Stimulated activated CD8-positive, alpha-beta memory T cell treated with anti-CD3 and anti-CD28 coated beads, Interleukin-12 subunit alpha, Interleukin-12 subunit beta, amount 100 ng/mL, for 4 hours (primary cell): ENCODE measurements around the gene RNF145.

Source experiments
- DNase-seq: peaks from one replicate; pipeline ENCODE4 v3.0.0-alpha.2; 2020; ENCODE audit warnings: low read depth

The RNF145 gene

DNA sequence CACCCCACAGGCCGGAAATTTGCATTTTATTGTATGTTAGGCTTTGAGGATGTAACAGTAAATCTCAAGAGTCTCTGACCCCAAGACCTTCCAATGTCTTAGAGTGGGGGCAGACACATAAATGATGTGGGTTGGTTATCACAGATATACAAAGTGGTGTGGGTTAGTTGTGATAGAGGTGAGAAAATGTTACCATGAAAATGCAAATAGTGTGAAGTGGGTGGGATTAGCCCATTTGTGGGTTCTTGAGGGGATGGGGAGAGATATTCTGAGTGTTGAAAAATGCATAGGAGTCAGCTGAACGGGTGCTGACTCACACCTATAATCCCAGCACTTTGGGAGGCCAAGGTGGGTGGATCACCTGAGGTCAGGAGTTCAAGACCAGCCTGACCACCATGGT, 7.9 kb upstream of the RNF145 start:
- DNase-seq, result no peak

DNA sequence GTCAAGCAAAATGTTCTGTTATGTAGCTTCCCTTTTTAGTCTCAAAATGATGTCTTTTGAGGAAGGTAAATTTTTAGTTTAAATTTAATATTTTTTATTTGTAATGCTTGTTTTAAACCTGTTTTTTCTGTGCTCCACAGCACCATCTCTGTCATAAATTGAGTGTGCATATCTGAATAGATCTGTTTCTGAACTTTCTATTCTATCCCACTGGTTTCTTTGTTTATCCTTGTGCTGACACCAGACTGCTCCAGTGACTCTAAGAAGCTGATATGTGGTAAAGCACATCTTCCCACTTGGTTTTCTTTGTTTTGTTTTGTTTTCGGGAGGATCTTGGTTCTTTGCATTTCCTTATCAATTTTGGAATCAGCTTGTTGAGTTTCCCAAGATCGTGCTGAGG, 7.1 kb upstream of the RNF145 start:
- DNase-seq, result no peak

DNA sequence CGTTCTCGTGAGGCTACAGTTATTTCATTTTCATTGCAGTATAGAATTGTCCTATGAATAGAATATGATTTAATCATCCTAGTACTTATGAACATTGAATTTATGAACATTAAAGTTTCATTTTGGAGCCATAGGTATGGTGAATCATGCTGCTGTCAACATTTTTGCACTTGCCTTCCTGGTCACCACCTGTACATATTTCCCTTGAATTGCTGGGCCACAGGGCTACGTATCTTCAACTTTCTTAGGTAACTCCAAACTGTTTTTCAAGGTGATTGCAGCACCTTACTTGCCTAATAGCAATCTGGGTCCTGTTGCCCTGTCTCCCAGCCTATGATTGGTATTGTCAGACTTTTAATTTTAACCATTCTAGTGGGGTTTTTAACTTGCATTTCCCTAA, 6.5 kb upstream of the RNF145 start:
- no peak for DNase-seq

DNA sequence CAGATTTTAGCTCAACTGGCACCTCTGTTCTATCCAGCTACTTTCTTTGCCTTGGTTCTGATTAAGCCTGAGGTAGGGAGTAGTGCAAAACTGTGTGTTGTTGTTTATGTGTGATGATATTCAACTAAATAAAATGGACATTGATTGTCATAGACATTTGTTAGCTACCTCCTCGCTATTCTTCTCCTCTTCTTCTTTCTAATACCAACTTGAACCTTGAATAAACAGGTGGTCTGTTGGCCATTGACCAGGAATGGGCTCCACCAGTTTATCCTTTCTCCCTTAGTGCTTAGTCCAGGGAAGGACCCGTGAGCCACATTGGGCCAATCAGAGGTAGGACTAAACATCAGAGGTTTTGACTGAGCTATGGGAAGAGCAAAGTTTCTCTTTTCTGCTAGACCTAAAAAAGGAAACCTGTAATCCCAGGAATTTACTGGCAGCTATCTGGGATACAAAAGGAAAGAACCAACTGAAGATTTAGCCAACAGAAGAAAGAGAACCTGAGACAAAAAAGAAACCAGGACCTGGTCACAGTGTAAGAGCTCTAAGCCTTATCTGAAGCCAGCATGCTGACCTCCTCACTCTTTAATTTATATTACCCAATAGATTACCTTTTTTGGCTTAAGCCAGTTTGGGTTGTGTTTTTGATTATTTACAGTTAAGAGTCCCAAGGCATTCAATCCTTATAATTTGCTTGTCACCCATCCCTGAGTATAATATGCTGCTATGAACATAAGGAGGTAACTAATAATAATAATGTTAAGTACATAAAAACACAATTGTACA, 5.3 kb upstream of the RNF145 start:
- DNase-seq, result no peak

DNA sequence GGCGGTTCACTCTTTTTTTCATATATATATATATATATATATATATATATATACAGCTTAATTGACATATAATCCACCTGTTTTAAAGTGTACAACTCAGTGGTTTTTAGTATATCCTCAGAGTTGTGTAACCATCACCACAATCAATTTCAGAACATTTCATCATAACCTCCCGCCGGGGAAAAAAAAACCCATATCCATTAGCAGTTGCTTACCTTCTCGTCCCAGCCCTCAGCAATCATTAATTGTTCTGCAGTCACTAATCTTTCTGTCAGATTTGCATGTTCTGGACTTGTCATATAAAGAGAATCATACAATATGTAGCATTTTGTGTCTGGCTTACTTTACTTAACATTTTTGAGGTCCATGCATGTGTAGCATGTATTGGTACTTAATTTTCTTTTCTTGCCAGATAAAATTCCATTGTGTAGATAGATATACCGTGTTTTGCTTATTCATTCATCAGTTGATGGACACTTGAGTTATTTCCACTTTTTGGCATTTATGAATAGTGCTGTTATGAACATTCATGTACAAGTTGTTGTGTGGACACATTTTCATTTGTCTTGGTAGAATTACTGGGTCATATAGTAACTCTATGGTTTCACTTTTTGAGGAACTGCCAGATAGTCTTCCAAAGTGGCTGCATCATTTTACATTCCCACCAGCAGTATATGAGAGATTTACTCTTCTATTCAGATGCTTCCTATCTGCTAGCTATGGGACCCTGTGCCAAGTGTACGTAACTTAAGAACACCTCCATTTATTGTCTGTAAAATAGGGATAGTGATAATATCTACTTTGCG, 3.5 kb upstream of the RNF145 start:
- no peak for DNase-seq

DNA sequence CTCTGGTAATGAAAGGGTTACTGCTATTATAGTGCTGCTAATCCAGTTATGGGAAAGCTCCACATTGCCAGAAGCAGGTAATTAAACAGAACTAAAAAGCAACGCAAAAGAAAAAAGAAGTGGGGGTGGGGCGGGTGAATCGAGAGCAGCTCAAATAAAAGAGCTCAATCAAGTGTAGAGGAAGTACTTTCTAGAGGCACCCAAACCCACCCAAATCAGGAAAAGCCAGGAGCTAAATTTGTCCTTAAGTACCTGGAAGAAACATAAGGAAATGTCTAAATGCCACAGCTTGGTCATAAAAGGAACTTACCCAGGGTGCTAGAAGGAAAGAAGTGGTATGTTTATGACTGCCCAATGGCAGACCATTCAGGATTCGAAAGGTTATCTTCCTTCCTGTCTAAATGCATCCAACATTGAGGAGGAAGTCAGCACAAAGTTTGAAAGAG, 2.4 kb upstream of the RNF145 start:
- no peak for DNase-seq

DNA sequence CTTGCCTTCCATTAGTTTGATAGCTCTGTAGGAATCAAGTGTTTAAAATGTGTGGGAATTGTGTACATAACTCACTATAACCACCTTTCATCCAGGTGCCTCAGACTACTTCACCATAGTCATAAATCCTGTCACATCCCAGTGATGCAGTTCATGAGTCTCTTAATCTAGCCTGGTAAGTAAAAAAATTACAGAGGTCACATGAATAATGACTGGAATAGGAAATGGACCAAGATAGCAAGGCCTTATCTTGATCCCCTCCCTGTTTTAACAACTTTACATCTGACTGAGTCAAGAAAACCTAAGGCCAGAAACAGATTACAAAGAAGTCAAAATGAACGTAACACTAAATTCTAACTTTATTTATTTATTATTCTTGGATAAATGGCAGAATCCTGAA, 1.5 kb upstream of the RNF145 start:
- no peak for DNase-seq

DNA sequence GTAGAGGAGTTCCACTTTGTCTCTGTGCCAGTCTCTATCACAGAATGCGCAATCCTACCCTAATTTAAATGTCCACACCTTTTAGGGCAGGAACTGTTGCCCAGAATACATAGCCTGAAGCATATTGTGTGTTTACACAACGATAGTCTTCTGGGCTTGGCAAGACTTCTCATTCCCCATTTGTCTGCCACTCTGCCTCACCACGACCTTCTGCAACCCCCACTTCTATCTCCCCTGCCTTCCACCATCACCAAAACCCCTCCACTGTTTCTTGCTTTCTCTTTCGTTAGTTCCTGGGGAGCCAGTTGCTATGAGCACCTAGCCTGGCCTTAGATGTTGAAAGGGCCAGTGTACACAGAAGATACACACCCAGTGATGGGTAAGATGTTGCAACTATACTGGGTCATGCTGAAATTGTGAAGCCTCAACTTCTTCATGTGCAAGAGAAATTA, 883 bp upstream of the RNF145 start:
- DNase-seq, result no peak

DNA sequence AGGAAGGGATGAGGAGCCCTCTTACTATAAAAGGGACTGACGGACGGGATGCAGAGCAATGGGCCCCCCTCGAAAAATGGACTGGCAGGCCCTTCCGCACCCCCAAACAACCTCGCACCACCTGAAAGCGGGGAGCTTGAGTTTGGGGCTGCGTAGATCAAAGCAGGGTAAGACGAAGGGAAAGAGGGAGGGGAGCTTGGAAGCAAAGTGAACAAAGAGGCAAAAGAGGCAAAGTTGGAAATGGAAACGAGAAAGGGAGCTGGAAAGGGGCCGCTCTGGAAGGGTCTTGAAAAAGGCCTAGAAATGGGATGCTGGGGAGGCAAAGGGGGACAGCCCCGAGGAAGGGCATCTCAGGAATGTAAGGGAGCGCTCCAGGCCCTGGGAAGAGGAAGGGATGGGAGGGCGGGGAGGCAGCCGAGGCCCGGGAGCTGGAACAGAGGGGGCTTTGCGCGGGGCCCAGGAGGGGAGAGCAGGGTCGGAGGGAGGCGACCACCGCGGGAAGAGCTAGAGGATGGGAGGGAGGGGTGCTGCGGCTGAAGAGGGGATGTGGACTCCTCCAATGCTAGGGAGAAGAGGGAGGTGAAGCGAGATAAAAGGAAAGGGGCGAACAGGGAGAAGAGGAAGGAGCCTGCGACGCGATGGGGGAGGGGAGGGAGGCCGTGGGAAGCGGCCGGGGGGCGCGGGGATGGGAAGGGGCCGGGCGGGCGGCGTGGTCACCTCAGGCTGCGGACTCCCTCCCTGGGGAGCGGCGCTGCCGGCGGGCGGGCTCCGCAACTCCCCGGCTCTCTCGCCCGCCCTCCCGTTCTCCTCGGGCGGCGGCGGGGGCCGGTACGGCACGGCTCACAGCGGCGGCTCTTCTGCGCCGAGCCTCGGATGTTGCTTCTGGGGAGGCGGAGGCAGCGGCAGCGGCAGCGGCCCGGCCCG, 577 bp downstream of the RNF145 start:
- DNase-seq, result no peak

DNA sequence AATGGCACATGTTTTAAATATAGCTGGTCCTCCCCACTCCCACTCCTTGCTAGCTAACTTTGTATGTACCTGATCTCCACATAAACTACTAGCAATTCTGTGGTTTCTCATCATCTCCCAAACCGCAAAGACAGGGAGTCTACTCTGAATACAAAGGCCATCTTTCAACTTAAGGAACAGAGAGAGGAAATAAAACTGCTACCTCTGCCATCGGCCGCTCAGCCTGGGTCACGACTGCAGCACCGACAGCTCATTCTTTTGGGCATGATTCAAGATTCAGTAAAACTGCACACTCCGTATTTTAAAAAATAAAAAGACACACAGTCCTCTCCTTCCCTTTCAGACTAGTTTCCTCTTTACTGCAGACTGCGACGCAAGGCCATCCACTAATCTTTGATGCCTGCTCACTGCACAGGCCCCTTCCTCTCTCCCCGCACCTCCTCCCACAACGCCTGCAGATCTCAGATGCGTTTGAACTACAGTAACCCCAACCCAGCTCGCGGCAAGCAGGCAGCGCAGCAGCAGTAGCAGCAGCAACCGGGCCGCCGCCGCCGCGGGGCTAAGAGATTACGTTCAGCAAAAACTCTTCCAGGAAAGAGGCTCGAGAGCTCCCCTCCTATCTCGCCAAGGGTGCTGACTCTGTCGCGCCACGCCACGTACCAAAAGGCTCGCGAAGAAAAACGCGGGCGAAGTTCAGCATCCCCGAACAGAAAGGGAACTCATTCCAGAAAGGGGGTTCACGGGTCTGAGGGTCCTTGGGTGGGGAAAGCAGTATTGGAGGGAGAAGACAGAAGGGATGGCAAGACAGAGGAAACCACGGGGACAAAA, 1.5 kb downstream of the RNF145 start:
- DNase-seq, result peak; percentile 55

DNA sequence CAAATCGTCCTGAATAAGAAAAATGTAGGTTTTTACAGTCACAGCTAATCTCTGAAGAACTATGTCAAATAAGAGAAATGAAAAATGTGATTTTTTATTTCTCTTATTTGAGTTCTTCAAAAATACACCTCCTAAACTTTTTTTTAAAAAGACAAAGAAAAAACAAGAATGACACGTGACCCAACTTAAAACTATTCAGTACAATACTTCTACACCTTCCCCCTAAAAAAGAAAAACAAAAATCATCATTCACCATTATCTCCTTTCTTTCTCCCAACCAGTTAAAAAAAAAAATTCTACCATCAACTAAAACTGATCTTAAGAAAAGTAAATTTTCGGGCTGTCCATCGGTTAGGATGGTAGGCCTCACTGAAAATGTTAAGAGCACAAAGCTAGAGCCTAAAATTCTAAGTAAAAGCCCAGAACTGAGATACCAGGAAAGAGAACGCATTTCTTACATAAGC, 2.1 kb downstream of the RNF145 start:
- no peak for DNase-seq

DNA sequence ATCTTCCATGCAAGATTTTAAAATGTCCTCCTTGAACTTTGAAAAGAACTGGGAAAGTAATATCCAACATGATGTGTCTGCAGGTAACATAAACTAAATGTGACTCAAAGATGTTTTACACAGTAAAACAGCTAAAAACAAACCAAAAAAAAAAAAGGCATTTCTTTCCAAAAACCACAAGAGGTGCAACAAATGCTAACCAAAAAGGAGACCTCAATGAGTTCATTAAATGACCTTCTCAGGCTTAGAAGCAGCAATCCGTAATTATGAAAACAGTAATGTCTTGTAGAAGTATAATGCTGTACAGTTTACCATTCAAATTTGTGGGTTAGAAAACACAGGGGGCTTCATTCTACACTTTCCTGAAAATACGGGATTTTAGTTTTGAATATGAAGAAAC, 2.5 kb downstream of the RNF145 start:
- no peak for DNase-seq

DNA sequence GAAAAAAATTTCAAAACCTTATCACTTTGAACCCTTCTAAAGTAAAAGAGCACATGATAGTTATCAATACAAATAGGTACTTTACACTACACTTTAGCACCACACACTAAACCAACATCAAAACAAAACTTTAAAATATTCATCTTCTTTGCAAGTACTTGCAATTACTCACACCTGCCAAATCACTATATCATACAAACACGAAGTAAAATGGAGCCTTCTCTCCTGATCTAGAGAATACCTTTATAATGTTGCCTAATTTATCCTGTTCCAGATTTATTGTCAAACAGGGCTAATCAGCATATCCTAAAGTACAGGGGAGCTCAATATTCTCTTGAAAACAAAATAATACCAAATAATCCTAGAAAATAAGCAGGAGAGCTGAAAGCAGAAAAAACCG, 3.0 kb downstream of the RNF145 start:
- no peak for DNase-seq

DNA sequence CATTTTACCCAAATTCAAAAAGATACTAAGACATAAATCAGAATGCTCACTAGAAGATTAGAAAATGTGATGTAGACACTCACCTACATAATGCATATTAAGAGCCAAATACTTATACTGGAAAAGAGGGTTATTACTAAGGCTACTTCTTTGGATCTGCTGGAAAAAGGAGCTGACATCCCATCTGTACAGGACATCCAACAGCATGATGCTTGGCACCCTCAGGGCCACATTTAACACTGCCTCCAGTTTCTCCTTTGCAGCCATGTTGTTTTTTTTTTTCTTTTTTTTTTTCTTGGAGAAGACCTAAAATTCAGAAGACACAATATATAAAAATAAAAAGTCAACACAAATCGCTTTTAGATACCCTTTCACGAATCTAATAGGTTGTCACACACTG, 6.0 kb downstream of the RNF145 start:
- DNase-seq, result no peak

DNA sequence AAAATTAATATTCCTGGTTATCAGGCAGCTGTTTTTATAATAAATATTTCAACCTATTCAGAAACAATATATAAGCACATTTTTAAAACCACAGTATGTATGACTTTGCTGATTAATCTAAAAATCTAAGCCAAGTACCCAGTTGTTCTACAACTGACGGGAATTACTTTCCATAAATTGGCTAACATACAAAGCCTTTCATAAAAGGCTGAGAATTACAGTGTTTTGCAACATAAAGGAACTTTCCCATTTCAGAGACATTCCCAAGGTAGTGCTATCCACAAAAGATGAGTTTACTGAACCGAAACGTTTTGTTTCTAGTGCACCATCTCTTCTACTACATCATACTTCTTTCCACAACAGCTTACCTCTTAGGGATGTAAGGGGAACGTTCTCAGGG, 7.2 kb downstream of the RNF145 start:
- DNase-seq, result no peak

DNA sequence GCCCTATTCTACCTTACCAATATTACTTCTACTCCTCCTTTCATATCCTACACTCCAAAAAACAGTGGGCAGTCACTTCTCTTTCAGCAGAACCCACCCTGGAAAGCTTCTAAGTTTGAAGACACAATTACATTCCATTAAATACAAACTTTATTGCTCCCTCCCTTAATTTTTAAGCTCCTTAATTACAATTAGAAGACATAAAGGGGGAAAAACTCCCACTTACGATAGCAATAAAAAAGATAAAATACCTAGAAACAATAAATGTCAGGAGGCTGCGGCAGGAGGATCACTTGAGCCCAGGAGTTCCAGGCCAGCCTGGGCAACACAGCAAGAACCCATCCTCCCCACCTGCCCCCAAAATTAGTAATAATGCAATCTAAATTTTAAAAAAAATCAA, 9.6 kb downstream of the RNF145 start:
- DNase-seq, result no peak

DNA sequence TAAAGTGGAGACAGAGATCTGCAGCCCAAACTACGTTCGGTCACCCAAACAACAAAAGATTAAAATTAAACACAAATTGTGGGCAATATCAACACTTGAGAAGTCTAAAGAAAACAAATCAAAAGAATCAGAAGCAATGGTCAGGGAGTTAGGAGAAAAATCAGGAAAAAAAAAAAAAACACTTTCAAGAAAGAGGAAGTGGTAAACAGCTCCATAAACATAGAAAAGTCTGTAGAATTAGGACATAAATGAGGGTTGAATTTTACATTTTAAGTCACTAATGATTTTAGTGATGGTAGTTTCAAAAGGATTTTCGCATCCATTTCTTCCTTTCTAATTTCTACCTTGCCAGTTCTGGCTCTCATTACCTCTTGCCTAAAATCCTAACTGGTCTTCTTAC, 10.1 kb downstream of the RNF145 start:
- DNase-seq, result no peak

DNA sequence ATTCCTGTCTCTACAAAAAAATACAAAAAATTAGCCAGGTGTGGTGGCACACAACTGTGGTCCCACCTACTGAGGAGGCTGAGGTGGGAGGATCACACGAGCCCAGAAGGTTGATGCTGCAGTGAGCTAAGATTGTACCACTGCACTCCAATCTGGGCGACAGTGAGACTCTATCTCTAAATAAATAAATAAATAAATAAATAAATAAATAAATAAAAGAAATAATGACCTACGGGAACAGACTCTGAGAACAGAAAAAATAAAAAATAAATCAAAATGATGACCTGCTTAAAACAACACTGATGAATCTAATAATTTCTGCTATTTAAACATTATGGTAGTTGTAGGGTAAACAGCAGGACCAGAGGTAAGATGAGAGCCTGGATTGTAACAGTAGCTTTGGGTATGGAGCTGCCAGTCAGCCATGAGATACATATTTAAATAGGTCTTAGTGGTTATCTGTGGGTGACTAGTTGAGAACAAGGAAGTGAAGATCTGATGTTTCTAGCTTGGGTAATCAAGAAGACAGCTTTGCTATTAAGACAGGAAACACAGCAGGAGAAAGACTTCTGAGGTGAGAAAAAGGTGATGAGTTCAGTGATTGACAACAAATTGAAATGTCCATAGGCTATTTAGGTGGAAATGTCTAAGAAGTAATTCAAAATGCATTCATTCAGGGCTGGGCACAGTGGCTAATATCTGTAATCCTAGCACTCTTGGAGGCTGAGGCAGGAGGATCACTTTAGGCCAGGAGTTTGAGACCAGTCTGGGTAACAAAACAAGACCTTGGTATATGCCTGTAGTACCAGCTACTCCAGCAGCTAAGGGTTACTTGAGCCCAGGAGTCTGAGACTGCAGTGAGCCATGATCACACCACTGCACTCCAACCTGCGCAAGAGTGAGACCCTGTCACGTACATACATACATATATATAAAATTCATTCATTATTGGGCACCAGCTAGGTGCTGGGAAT, 11.0 kb downstream of the RNF145 start:
- no peak for DNase-seq

DNA sequence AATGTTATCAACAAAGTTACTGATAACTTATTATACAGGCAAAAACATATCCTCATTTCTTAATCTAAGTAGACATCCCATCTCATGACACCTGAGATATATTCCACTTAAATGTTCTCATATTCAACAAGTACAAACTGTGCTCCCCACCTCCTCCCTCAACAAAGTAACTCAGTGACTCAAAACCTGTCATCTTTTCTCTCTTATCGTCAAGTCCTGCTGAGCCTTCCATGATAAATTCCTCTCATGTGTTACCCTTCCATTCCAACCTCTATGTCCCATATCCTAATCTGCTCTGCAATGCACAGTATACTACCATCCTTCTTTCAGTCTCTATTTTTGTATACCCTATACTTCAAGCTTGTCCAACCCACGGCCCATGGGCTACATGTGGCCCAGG, 13.6 kb downstream of the RNF145 start:
- DNase-seq, result no peak

DNA sequence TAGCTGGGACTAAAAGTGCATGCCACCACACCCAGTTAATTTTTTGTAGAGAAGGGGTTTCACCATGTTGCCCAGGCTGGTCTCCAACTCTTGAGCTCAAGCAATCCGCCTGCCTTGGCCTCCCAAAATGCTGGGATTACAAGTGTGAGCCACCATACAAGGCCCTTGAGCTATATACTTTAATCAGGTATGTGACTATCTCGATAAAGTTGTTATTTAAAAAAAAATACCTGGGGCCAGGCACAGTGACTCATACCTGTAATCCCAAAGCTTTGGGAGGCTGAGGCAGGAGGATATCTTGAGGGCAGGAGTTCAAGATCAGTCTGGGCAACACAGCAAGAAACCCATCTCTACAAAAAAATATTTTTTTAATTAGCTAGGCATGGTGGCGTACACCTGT, 19.2 kb downstream of the RNF145 start:
- no peak for DNase-seq
